GM21786 (cell line): ENCODE measurements around the gene DROSHA.
"Not testable (repeated sequence)": the region's sequence is repeated elsewhere in the genome, so short reads cannot be mapped to it uniquely, and the experiment has no call there.

Source experiments
- ATAC-seq: cut with Tn5 transposase; IDR thresholded peaks from one replicate; pipeline ENCODE4 v1.9.1; 2021; ENCODE audit not compliant: unreplicated experiment

Gene DROSHA, protein sequence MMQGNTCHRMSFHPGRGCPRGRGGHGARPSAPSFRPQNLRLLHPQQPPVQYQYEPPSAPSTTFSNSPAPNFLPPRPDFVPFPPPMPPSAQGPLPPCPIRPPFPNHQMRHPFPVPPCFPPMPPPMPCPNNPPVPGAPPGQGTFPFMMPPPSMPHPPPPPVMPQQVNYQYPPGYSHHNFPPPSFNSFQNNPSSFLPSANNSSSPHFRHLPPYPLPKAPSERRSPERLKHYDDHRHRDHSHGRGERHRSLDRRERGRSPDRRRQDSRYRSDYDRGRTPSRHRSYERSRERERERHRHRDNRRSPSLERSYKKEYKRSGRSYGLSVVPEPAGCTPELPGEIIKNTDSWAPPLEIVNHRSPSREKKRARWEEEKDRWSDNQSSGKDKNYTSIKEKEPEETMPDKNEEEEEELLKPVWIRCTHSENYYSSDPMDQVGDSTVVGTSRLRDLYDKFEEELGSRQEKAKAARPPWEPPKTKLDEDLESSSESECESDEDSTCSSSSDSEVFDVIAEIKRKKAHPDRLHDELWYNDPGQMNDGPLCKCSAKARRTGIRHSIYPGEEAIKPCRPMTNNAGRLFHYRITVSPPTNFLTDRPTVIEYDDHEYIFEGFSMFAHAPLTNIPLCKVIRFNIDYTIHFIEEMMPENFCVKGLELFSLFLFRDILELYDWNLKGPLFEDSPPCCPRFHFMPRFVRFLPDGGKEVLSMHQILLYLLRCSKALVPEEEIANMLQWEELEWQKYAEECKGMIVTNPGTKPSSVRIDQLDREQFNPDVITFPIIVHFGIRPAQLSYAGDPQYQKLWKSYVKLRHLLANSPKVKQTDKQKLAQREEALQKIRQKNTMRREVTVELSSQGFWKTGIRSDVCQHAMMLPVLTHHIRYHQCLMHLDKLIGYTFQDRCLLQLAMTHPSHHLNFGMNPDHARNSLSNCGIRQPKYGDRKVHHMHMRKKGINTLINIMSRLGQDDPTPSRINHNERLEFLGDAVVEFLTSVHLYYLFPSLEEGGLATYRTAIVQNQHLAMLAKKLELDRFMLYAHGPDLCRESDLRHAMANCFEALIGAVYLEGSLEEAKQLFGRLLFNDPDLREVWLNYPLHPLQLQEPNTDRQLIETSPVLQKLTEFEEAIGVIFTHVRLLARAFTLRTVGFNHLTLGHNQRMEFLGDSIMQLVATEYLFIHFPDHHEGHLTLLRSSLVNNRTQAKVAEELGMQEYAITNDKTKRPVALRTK (N-terminal part only)

GRCh38 chr5:31531888-31532547, at the start of gene DROSHA, which contains the start of gene C5orf22:
DROSHA (minus strand) TSS chr5:31532093; CDS start chr5:31529059, 3,034 bp downstream.
C5orf22 (plus strand) TSS chr5:31532301; CDS start chr5:31532393, 92 bp downstream.
- ATAC-seq: peak; percentile 90

- ATAC-seq: no peak
Measured at GRCh38 chr5:31579558-31579957, 47.7 kb upstream of the DROSHA start.

- ATAC-seq: no peak
Measured at GRCh38 chr5:31577438-31577837, 45.5 kb upstream of the DROSHA start.

DNA sequence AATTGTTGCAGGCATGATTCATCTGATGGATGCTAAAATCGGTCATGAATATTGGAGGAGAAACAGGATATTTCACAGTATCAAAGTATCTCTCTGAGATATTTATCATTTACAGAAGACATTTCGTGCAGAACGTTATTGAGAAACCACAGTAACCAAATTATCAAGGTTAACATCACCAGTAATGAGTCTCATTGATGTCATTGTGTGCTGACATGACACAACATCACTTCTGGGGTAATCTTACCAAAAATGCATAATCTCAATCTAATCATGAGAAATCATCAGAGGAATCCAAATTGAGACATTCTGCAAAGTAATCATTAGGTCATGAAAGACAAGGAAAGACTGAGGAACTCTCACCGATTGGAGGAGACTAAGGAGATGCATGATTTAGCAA, 42.9 kb upstream of the DROSHA start:
- no peak for ATAC-seq

DNA sequence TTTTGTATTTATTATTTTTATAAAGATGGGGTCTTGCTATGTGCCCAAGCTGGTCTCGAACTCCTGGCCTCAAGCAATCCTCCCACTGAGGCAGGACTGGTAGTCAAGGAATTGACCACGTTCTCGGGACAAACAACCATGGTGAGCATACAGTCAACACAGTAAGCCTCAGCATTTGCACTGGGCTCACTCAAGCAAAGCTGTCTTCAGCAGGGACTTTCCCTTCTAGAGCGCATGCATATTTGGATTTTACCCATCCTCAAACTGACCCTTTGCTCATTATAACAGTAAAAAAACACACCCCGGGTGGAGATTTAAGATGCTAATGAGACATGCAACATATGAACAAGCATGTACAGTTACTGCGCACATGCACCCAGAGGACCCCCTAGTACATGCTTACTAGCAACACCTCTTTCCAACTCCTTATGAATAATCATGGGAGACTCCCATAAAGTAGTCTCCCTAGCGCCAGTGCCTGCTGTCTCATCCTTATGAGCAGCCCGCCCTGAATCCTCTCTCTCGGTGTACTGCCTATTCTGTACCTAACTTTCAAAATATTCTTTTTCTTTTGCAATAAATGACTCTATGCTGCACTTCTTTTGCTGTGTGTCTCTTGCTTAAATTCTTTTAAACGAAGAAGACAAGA, 41.7 kb upstream of the DROSHA start:
- peak; percentile 89 for ATAC-seq

- ATAC-seq: no peak
Measured at GRCh38 chr5:31569068-31569467, 37.2 kb upstream of the DROSHA start.

GRCh38 chr5:31568302-31568835, 36.5 kb upstream of the DROSHA start:
- ATAC-seq: no peak

GRCh38 chr5:31566362-31566761, 34.5 kb upstream of the DROSHA start:
- ATAC-seq: not testable (repeated sequence)

- no peak for ATAC-seq
Measured at GRCh38 chr5:31563216-31563615, 31.3 kb upstream of the DROSHA start.

DNA sequence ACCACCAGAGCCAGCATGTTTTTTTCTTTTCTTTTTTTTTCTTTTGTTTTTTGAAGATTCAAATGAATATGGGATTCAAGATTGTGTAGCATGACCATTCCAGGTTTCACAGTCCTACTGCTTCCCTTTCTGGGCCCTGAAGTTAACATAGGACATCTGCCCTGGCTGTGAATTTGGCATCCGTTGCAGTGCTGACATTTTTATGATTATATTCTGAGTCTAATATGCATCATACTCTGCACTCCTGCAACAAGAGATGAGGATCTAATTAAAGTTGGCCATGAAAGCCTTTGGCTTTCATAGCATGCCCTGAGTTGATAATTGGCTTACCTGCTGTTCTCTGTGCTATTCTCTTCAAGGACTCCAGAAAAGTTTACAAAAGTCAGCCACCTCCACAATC, 30.1 kb upstream of the DROSHA start:
- ATAC-seq: no peak

DNA sequence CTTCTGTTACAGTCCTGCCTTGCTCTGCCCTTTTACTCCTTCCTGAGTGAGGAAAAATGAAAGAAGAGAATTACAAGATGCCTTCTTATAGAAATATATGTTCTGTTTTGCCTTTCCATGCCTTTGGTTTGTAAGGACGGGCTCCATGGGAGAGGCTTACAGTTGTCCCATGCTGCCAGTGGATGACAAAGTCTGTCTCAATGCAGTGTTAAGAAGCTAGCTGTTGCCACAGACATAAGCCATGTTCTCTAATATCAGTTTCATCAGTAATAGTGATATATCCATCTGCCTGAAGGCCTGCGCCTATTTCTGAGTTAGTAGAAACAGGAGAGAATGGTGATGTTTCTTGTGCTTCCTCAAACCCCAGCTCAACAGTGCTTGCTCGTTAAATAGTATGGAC, 28.0 kb upstream of the DROSHA start:
- ATAC-seq: no peak

- ATAC-seq: no peak
Measured at GRCh38 chr5:31556461-31556860, 24.6 kb upstream of the DROSHA start.

- no peak for ATAC-seq
Measured at GRCh38 chr5:31554552-31554951, 22.7 kb upstream of the DROSHA start.

GRCh38 chr5:31553863-31554262, 22.0 kb upstream of the DROSHA start:
- ATAC-seq: no peak

DNA sequence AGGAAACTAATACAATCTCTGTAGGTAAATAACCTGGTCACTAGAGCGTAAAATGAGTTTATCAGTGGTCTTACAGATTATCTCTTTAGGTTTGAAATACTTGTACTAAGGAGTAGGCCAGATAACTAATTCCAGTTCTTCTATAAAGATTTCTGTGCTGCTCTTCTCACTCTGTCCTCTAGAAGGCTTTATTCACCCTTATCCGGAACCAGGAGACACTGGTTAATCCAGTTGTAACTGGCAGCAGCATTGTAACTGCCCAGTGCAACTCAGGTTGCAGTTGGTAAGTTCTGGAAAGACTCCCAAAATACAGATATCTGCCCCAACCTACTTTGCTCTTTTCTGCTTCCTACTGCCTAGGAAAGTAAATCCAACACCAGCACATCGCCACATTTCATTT, 20.0 kb upstream of the DROSHA start:
- no peak for ATAC-seq

DNA sequence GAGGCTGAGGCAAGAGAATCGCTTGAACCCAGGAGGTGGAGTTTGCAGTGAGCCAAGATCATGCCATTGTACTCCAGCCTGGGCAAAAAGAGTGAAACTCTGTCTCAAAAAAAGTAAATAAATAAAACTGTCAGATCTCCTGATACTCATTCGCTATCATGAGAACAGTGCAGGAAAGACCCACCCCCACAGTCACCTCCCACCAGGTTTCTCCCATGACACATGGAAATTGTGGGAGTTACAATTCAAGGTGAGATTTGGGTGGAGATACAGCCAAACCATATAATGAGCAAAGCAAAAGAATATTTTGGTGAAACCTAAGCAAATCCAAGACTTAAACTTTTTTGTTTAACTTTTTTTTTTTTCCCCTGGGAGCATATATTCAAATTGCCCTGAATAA, 17.2 kb upstream of the DROSHA start:
- not testable (repeated sequence) for ATAC-seq

GRCh38 chr5:31537851-31538250, 6.0 kb upstream of the DROSHA start:
- ATAC-seq: no peak

- ATAC-seq: no peak
Measured at GRCh38 chr5:31537349-31537748, 5.5 kb upstream of the DROSHA start.

DNA sequence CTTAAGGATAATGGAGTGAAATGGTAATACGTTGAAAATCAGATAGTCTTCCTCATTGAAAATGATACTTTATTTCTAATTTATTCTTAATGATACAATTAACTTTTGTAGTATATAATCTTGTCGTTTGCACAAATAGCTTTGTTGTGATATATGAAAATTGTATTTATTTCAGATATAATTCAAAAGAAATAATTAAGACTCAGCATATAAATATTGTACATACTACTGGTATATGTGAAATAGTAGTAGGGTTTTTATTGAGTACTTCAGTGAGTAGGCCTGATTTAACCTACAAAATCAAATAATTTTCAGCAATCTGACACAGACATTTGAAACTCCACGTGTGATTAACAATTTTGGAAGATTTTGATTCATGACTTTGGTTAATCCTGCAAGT, 5.0 kb upstream of the DROSHA start:
- ATAC-seq: no peak

- no peak for ATAC-seq
Measured at GRCh38 chr5:31534527-31535046, 2.7 kb upstream of the DROSHA start.
